ENCODE results near the gene ZCCHC9. TPM values are rescaled to one million over a fixed set of nuclear protein-coding genes. Genes with fewer than 3 reads are reported as not detected.
A peak's percentile ranks its signal among the peaks of the same experiment; 100 is the strongest.

The ZCCHC9 gene
- total and polyA plus RNA-seq, 2 donors from 2014 or later, result 20.1 to 23.0 TPM

GRCh38 chr5:81302596-81302995 lies 1.2 kb downstream of the ZCCHC9 start:
- Histone ChIP-seq H3K36me3 (ENCODE audit: control insufficient read depth in 2 of 3, insufficient read depth in 3 of 3, low read length in 3 of 3) (peaks cover 2 to 7% (median 2%) of the 10 kb centered on the region in 3 donors), H3K4me1 (ENCODE audit: control insufficient read depth in 2 of 3, insufficient read depth in 2 of 3, low read depth in 1 of 3, low read length in 3 of 3) (peaks cover 0 to 11% (median 0%) of the 10 kb centered on the region in 3 donors), H3K9ac (ENCODE audit: low read length in 3 of 3) (no peak overlapping the region), H3K9me3 (ENCODE audit: control insufficient read depth in 2 of 3, insufficient read depth in 1 of 3, low read length in 3 of 3) (no peaks in the 10 kb centered on the region), H3K4me3 (ENCODE audit: low read length in 3 of 3) (peak overlapping the region in 2 of 3 donors; percentile 87 to 98), H3K27me3 (ENCODE audit: control insufficient read depth, insufficient read depth, low read length) (no peaks in the 10 kb centered on the region), H3K27ac (ENCODE audit: low read depth in 2 of 2, low read length in 2 of 2) (no peak overlapping the region)
- DNase-seq (no peak), FAIRE-seq (no peak)
- TF ChIP-seq, protein P1, sequence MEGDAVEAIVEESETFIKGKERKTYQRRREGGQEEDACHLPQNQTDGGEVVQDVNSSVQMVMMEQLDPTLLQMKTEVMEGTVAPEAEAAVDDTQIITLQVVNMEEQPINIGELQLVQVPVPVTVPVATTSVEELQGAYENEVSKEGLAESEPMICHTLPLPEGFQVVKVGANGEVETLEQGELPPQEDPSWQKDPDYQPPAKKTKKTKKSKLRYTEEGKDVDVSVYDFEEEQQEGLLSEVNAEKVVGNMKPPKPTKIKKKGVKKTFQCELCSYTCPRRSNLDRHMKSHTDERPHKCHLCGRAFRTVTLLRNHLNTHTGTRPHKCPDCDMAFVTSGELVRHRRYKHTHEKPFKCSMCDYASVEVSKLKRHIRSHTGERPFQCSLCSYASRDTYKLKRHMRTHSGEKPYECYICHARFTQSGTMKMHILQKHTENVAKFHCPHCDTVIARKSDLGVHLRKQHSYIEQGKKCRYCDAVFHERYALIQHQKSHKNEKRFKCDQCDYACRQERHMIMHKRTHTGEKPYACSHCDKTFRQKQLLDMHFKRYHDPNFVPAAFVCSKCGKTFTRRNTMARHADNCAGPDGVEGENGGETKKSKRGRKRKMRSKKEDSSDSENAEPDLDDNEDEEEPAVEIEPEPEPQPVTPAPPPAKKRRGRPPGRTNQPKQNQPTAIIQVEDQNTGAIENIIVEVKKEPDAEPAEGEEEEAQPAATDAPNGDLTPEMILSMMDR (IDR thresholded peaks at IDR 0.05; ENCODE audit: borderline replicate concordance, extremely low read depth, insufficient read depth), result no peak
- intact Hi-C loops (cut with DNase I), result no loop called here

- Histone ChIP-seq H3K36me3 (ENCODE audit: control insufficient read depth in 2 of 3, insufficient read depth in 3 of 3, low read length in 3 of 3) (peaks cover 2 to 7% (median 2%) of the 10 kb centered on the region in 3 donors), H3K4me1 (ENCODE audit: control insufficient read depth in 2 of 3, insufficient read depth in 2 of 3, low read depth in 1 of 3, low read length in 3 of 3) (peaks cover 0 to 11% (median 0%) of the 10 kb centered on the region in 3 donors), H3K9ac (ENCODE audit: low read length in 3 of 3) (no peak overlapping the region), H3K9me3 (ENCODE audit: control insufficient read depth in 2 of 3, insufficient read depth in 1 of 3, low read length in 3 of 3) (no peaks in the 10 kb centered on the region), H3K27me3 (ENCODE audit: control insufficient read depth, insufficient read depth, low read length) (no peaks in the 10 kb centered on the region), H3K4me3 (ENCODE audit: low read length in 3 of 3) (no peak overlapping the region), H3K27ac (ENCODE audit: low read depth in 2 of 2, low read length in 2 of 2) (no peak overlapping the region)
- intact Hi-C loops (cut with DNase I), result no loop called here
- TF ChIP-seq, protein P1 (IDR thresholded peaks at IDR 0.05; ENCODE audit: borderline replicate concordance, extremely low read depth, insufficient read depth), result no peak
- no peak for FAIRE-seq
- DNase-seq, result no peak
Observed at GRCh38 chr5:81303563-81303962, 2.2 kb downstream of the ZCCHC9 start.

DNA sequence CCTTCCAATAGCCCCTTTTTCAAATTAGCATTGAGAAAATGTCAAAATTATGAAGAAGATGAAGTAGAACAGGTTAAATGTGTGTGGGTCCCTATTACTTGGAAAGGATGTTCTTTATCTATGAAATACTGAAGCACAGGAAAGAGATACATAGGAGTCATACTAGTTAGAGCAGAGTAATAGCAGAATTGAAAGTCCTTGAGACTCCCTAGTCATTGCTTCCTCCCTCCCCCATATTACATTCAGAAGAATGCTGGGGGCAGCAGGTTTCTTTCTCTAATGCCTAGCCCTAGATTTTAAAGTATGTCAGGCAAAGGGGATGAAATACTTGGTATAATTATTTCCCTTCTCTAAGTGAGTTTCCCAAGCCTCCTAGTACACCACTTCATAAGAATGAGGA lies 4.4 kb downstream of the ZCCHC9 start:
- H3K9ac ChIP-seq (ENCODE audit: low read length in 3 of 3), result no peak overlapping the region
- intact Hi-C loops (cut with DNase I), result no loop called here
- no peak for DNase-seq
- H3K4me1 ChIP-seq (ENCODE audit: control insufficient read depth in 2 of 3, insufficient read depth in 2 of 3, low read depth in 1 of 3, low read length in 3 of 3), result peaks cover 0 to 5% (median 0%) of the 10 kb centered on the region in 3 donors
- H3K9me3 ChIP-seq (ENCODE audit: control insufficient read depth in 2 of 3, insufficient read depth in 1 of 3, low read length in 3 of 3), result no peaks in the 10 kb centered on the region
- no peak for FAIRE-seq
- no peak overlapping the region for H3K27ac ChIP-seq (ENCODE audit: low read depth in 2 of 2, low read length in 2 of 2)
- H3K4me3 ChIP-seq (ENCODE audit: low read length in 3 of 3), result no peak overlapping the region
- TF ChIP-seq, protein P1 (IDR thresholded peaks at IDR 0.05; ENCODE audit: borderline replicate concordance, extremely low read depth, insufficient read depth), result no peak
- no peaks in the 10 kb centered on the region for H3K27me3 ChIP-seq (ENCODE audit: control insufficient read depth, insufficient read depth, low read length)
- H3K36me3 ChIP-seq (ENCODE audit: control insufficient read depth in 2 of 3, insufficient read depth in 3 of 3, low read length in 3 of 3), result peaks cover 2 to 11% (median 5%) of the 10 kb centered on the region in 3 donors

DNA sequence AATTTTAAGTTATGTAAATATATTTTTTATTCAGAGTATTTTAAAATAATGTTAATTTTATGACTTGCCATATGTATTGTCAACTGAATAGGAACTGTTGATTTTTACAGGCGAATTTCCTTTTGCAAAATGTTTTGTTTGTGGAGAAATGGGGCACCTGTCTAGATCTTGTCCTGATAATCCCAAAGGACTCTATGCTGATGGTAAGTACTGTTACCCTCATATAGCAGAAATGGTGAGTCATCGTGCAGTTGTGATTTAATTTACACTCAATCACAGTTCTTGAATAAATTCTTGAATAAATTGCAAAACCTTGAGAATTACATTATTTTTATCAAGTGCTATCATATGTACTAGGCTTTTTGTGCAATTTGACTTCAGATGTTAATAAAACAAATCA lies 7.4 kb downstream of the ZCCHC9 start:
- no peak overlapping the region for H3K27ac ChIP-seq (ENCODE audit: low read depth in 2 of 2, low read length in 2 of 2)
- H3K36me3 ChIP-seq (ENCODE audit: control insufficient read depth in 2 of 3, insufficient read depth in 3 of 3, low read length in 3 of 3), result peaks cover 2 to 15% (median 10%) of the 10 kb centered on the region in 3 donors
- TF ChIP-seq, protein P1 (IDR thresholded peaks at IDR 0.05; ENCODE audit: borderline replicate concordance, extremely low read depth, insufficient read depth), result no peak
- no peaks in the 10 kb centered on the region for H3K9me3 ChIP-seq (ENCODE audit: control insufficient read depth in 2 of 3, insufficient read depth in 1 of 3, low read length in 3 of 3)
- no peaks in the 10 kb centered on the region for H3K4me1 ChIP-seq (ENCODE audit: control insufficient read depth in 2 of 3, insufficient read depth in 2 of 3, low read depth in 1 of 3, low read length in 3 of 3)
- no peaks in the 10 kb centered on the region for H3K27me3 ChIP-seq (ENCODE audit: control insufficient read depth, insufficient read depth, low read length)
- no peak for DNase-seq
- no peak overlapping the region for H3K4me3 ChIP-seq (ENCODE audit: low read length in 3 of 3)
- H3K9ac ChIP-seq (ENCODE audit: low read length in 3 of 3), result no peak overlapping the region
- intact Hi-C loops (cut with DNase I), result no loop called here
- FAIRE-seq, result no peak
